GM12872 (cell line): ENCODE measurements around the gene IL10RB.

Experiments
- TF ChIP-seq, protein P1 (sequence below): IDR thresholded peaks from 3 replicates; pipeline ENCODE4 v1.5.1; 2011; ENCODE audit warnings: low read depth, mild to moderate bottlenecking, low read length, moderate library complexity; ENCODE audit not compliant: insufficient read depth

Gene IL10RB

DNA sequence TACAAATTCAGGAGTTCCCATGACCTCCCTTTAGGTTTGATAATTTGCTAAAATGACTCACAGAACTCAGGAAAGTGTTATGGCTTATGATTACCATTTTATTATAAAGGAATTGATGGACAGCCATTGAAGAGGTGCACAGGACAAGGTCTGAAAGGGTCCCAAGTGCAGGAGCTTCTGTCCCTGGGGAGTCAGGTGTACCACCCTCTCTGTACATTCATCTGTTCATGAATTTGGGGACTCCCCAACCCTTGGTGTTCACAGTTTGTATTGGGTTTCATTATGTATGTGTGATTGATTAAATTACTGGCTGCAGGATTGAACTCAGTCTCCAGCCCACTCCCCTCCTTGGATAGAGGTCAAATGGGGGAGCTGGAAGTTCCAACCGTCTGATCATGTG is 10.8 kb upstream of the IL10RB start:
- TF ChIP-seq, protein P1, sequence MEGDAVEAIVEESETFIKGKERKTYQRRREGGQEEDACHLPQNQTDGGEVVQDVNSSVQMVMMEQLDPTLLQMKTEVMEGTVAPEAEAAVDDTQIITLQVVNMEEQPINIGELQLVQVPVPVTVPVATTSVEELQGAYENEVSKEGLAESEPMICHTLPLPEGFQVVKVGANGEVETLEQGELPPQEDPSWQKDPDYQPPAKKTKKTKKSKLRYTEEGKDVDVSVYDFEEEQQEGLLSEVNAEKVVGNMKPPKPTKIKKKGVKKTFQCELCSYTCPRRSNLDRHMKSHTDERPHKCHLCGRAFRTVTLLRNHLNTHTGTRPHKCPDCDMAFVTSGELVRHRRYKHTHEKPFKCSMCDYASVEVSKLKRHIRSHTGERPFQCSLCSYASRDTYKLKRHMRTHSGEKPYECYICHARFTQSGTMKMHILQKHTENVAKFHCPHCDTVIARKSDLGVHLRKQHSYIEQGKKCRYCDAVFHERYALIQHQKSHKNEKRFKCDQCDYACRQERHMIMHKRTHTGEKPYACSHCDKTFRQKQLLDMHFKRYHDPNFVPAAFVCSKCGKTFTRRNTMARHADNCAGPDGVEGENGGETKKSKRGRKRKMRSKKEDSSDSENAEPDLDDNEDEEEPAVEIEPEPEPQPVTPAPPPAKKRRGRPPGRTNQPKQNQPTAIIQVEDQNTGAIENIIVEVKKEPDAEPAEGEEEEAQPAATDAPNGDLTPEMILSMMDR: no peak

DNA sequence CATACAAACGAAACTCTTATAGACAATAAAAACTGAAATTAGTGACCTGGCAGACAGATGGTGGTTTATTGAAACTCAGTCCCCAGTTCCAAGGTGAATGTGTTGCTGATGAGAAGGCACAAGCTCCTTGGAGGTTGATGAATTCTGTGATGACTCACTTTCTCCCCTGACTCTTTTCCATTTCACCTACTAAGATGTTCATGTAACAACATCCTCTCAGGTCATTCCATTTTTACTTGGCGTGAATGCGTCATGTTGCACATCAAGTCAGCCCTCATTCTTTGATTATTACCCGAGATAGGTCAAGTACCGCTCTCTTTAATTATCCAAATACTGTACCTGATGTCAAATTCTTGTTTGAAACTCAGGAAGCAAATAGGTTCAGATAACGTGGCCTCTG is 10.1 kb upstream of the IL10RB start:
- TF ChIP-seq, protein P1: no peak

- TF ChIP-seq, protein P1: no peak
Measured at GRCh38 chr21:33257094-33257803, 8.9 kb upstream of the IL10RB start.

GRCh38 chr21:33258475-33258874 is 7.7 kb upstream of the IL10RB start:
- TF ChIP-seq, protein P1: no peak

GRCh38 chr21:33259428-33259827 is 6.7 kb upstream of the IL10RB start:
- TF ChIP-seq, protein P1: no peak

GRCh38 chr21:33259995-33260394 is 6.2 kb upstream of the IL10RB start:
- TF ChIP-seq, protein P1: no peak

- TF ChIP-seq, protein P1: no peak
Measured at GRCh38 chr21:33261635-33262034, 4.5 kb upstream of the IL10RB start.
